NCI-H2196 (cell line): ENCODE measurements around the gene PHACTR4.
"Not testable (repeated sequence)": the region's sequence is repeated elsewhere in the genome, so short reads cannot be mapped to it uniquely, and the experiment has no call there.

Experiments
- DNase-seq: peaks from one replicate; lab custom pipeline; 2025; ENCODE audit not compliant: unreplicated experiment; lab: John Stamatoyannopoulos, UW

PHACTR4 gene

DNA sequence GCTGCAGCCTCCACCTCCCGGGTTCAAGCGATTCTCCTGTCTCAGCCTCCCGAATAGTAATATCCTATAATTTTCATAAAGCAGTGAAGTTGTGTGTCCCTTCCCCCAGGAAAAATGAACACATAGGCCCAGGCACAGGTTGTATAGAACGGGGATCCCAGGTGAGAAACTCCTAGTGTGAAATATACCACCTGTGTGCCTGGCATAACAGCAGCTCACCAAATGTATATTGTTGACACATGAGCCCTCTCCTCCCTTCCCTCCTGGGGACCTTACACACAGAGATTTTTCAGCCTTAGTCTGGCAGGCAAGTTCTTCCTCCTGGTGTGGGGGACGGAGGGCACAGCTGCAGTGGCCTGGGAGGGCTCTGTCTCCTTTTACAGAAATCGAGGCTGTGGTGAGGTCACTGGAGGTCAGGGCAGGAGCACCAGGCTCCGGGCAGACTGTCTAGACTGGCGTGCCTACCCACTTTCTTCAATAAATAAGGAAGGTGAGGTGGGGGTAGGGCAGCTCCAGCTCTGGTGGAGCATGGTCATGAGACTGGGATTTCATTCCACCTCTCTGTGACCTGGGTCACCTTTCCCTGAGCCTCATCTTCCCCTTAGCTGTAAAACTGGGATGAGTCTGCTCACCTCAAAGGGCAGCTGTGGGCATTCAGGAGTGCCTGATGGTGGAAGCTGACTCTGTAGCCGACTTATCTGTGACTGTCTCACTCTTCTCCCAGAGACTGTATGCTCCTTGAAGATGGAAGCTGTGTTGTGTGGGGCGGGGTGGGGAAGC is 150.6 kb downstream of the PHACTR4 start:
- DNase-seq = no peak

DNA sequence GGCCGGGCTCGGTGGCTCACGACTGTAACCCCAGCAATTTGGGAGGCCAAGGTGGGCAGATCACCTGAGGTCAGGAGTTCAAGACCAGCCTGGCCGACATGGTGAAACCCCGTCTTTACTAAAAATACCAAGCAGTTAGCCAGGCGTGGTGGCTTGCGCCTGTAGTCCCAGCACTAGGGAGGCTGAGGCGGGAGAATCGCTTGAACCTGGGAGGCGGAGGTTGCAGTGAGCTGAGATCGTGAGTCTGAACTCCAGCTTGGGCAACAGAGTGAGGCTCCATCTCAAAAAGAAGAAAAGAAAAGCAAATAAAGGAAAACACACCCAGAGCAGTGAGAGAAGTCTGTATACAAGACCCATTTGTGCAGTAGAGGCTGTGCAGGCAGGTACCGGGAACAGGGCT is 151.3 kb downstream of the PHACTR4 start:
- not testable (repeated sequence) for DNase-seq

DNA sequence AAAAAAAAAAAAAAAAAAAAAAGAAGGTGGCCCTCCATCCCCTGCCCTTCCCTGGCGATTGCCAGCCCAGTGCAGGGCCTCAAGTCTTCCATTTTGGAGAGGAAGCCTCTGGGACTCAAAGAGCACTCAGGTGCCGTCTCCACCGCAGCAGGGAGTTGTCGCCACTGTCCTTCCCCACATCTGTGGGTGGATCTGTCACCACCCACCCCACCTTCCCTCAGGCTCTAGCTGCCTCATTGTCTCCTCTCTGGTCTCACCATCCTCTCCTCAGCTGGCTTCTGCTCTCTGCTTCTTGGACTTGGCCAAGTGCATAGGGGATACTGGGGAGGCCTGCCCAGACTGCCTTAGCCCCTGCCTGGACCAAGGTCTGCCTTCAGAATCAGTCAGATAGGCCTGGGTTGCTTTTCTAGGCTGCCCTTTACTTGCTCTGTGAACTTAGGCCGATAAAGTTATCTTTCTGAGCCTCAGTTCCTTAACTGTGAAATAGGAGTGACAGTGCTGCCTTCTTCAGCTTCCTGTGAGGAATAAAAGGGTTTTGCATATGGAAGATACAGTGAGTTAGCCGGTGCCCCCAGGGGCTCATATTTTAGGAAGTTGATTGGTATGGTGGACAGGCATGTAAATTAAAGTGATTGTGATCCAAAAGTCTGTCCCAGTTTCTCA is 152.1 kb downstream of the PHACTR4 start:
- DNase-seq = no peak

DNA sequence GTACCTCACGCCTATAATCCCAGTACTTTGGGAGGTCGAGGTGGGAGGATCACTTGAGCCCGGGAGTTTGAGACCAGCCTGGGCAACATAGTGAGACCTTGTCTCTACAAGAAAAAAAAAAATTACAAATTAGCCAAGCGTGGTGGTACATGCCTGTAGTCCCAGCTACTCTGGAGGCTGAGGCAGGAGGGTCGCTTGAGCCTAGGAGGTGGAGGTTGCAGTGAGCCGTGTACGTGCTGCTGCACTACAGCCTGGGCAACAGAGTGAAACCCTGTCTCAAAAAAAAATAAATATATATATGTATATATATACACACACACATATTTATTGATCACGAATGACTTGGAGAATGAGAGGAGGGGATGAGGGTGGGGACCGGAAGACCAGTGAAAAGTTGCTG is 153.0 kb downstream of the PHACTR4 start:
- not testable (repeated sequence) for DNase-seq

GRCh38 chr1:28525002-28525642 is 155.6 kb downstream of the PHACTR4 start:
- DNase-seq = not testable (repeated sequence)

DNA sequence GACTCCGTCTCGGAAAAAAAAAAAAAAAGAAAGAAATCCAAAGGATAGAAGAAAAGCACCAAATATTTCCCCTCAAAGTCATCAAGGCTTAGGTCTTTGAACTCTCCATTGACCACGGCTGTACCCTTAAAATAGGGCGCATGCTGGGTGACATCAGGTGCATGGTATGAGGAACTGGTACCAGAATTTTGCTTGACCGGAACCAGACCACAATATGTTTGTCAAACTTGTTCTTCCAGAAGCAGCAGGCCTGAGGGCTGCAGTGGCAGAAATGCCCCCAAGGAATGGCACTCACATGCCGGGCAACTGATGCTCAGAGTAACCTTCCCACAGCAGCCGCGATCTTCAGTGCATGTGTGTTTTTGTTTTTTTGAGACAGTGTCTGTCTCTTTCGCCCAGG is 157.3 kb downstream of the PHACTR4 start:
- DNase-seq = no peak

GRCh38 chr1:28530456-28530855 is 160.9 kb downstream of the PHACTR4 start:
- no peak for DNase-seq

GRCh38 chr1:28534671-28535070 is 165.1 kb downstream of the PHACTR4 start:
- DNase-seq = no peak

GRCh38 chr1:28535180-28535579 is 165.6 kb downstream of the PHACTR4 start:
- DNase-seq = no peak

DNA sequence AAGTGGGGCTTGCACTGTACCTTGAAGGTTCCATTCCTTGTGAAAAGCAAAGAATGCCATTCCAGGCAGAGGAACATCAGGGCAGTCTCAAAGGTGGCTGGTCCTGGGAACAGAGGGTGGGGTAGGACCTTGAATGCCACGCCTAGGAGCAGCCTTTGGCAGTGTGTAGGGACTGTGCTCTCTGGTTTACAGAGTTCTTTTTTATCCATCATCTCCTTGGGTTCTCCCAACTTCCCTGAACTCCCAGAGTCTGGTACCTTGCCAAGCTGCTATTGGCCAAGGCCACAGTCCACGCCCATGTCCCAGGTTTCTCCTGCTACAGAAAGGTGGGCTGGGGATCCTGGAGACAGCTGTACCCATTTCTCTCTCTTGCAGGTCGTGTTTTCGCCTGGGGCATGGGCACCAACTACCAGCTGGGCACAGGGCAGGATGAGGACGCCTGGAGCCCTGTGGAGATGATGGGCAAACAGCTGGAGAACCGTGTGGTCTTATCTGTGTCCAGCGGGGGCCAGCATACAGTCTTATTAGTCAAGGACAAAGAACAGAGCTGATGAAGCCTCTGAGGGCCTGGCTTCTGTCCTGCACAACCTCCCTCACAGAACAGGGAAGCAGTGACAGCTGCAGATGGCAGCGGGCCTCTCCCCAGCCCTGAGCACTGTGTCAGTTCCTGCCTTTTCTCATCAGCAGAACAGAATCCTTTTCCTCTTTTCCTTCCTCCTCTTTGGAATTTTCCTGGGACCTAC is 168.1 kb downstream of the PHACTR4 start:
- DNase-seq = no peak

- no peak for DNase-seq
These were observed 168.7 kb downstream of the PHACTR4 start for GRCh38 chr1:28538286-28538685.

- no peak for DNase-seq
These were observed 171.1 kb downstream of the PHACTR4 start for GRCh38 chr1:28540651-28541050.

DNA sequence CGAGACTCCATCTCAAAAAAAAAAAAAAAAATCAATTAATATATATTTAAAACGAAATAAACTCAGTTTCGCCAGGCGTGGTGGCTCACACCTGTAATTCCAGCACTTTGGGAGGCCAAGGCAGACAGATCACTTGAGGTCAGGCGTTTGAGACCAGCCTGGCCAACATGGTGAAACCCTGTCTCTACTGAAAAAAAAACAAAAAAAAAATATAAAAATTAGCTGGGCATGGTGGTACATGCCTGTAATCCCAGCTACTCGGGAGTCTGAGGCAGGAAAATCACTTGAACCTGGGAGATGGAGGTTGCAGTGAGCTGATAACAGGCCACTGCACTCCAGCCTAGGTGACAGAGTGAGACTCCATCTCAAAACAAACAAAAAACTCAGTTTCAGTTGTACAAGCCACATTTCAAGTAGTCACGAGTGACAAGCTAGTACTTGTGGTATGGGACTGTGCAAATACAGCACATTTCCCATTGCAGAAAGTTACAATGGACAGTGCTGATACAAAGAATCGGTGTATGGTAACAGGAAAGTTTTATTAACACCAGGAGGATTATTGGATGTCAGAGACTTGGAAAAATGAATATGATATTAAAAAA is 172.0 kb downstream of the PHACTR4 start:
- not testable (repeated sequence) for DNase-seq

DNA sequence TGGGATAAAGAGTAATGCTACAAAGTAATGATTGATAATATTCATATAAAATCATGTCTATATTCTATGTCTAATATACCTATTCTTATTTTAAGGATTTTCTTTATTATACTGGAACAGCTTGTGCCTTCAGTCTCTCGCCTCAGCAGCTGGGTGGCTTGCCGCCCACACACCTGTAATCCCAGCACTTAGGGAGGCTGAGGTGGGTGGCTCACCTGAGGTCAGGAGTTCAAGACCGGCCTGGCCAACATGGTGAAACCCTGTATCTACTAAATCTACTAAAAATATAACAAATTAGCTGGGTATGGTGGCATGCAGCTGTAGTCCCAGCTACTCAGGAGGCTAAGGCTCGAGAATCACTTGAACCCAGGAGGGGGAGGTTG is 175.7 kb downstream of the PHACTR4 start:
- no peak for DNase-seq

GRCh38 chr1:28548318-28548717 is 178.8 kb downstream of the PHACTR4 start:
- no peak for DNase-seq
